Measurements from ENCODE around the gene LDB2.
"Not testable (repeated sequence)": the region's sequence is repeated elsewhere in the genome, so short reads cannot be mapped to it uniquely, and the experiment has no call there.

The LDB2 gene

GRCh38 chr4:16532240-16532970 is 366.0 kb downstream of the LDB2 start:
- Histone ChIP-seq H3K9ac (ENCODE audit: low read depth in 1 of 2, low read length in 2 of 2) (no peak overlapping the region), H3K27ac (ENCODE audit: low read depth in 2 of 2, low read length in 2 of 2) (no peak overlapping the region), H3K27me3 (ENCODE audit: control insufficient read depth in 2 of 2, insufficient read depth in 2 of 2, low read length in 2 of 2) (no peaks in the 10 kb centered on the region), H3K36me3 (ENCODE audit: control insufficient read depth in 2 of 2, insufficient read depth in 2 of 2, low read length in 2 of 2) (no peaks in the 10 kb centered on the region), H3K9me3 (ENCODE audit: control insufficient read depth in 2 of 2, low read length in 2 of 2) (no peaks in the 10 kb centered on the region), H3K4me1 (ENCODE audit: control insufficient read depth in 2 of 2, insufficient read depth in 2 of 2, low read length in 2 of 2) (no peaks in the 10 kb centered on the region), H3K4me3 (ENCODE audit: low read length in 2 of 2) (no peak overlapping the region)

GRCh38 chr4:16530688-16531635 is 367.5 kb downstream of the LDB2 start:
- no peaks in the 10 kb centered on the region for H3K27me3 ChIP-seq (ENCODE audit: control insufficient read depth in 2 of 2, insufficient read depth in 2 of 2, low read length in 2 of 2)
- no peaks in the 10 kb centered on the region for H3K36me3 ChIP-seq (ENCODE audit: control insufficient read depth in 2 of 2, insufficient read depth in 2 of 2, low read length in 2 of 2)
- no peaks in the 10 kb centered on the region for H3K9me3 ChIP-seq (ENCODE audit: control insufficient read depth in 2 of 2, low read length in 2 of 2)
- H3K9ac ChIP-seq (ENCODE audit: low read depth in 1 of 2, low read length in 2 of 2) = no peak overlapping the region
- no peak overlapping the region for H3K4me3 ChIP-seq (ENCODE audit: low read length in 2 of 2)
- no peaks in the 10 kb centered on the region for H3K4me1 ChIP-seq (ENCODE audit: control insufficient read depth in 2 of 2, insufficient read depth in 2 of 2, low read length in 2 of 2)
- H3K27ac ChIP-seq (ENCODE audit: low read depth in 2 of 2, low read length in 2 of 2) = no peak overlapping the region

- no peaks in the 10 kb centered on the region for H3K27me3 ChIP-seq (ENCODE audit: control insufficient read depth in 2 of 2, insufficient read depth in 2 of 2, low read length in 2 of 2)
- H3K27ac ChIP-seq (ENCODE audit: low read depth in 2 of 2, low read length in 2 of 2) = no peak overlapping the region
- H3K36me3 ChIP-seq (ENCODE audit: control insufficient read depth in 2 of 2, insufficient read depth in 2 of 2, low read length in 2 of 2) = no peaks in the 10 kb centered on the region
- no peak overlapping the region for H3K9ac ChIP-seq (ENCODE audit: low read depth in 1 of 2, low read length in 2 of 2)
- H3K4me3 ChIP-seq (ENCODE audit: low read length in 2 of 2) = no peak overlapping the region
- H3K9me3 ChIP-seq (ENCODE audit: control insufficient read depth in 2 of 2, low read length in 2 of 2) = no peaks in the 10 kb centered on the region
- H3K4me1 ChIP-seq (ENCODE audit: control insufficient read depth in 2 of 2, insufficient read depth in 2 of 2, low read length in 2 of 2) = no peaks in the 10 kb centered on the region
Measured at GRCh38 chr4:16524911-16525554, 373.4 kb downstream of the LDB2 start.

- no peak overlapping the region for H3K4me3 ChIP-seq (ENCODE audit: low read length in 2 of 2)
- H3K4me1 ChIP-seq (ENCODE audit: control insufficient read depth in 2 of 2, insufficient read depth in 2 of 2, low read length in 2 of 2) = no peaks in the 10 kb centered on the region
- no peak overlapping the region for H3K27ac ChIP-seq (ENCODE audit: low read depth in 2 of 2, low read length in 2 of 2)
Measured at GRCh38 chr4:16524406-16524805, 374.0 kb downstream of the LDB2 start.

GRCh38 chr4:16523526-16523925 is 374.9 kb downstream of the LDB2 start:
- not testable (repeated sequence) for H3K9ac ChIP-seq (ENCODE audit: low read depth in 1 of 2, low read length in 2 of 2); H3K9me3 ChIP-seq (ENCODE audit: control insufficient read depth in 2 of 2, low read length in 2 of 2); H3K36me3 ChIP-seq (ENCODE audit: control insufficient read depth in 2 of 2, insufficient read depth in 2 of 2, low read length in 2 of 2); H3K27ac ChIP-seq (ENCODE audit: low read depth in 2 of 2, low read length in 2 of 2); H3K4me3 ChIP-seq (ENCODE audit: low read length in 2 of 2); H3K4me1 ChIP-seq (ENCODE audit: control insufficient read depth in 2 of 2, insufficient read depth in 2 of 2, low read length in 2 of 2); H3K27me3 ChIP-seq (ENCODE audit: control insufficient read depth in 2 of 2, insufficient read depth in 2 of 2, low read length in 2 of 2)

More at GRCh38 chr4:16524406-16524805, 374.0 kb downstream of the LDB2 start:
- no peaks in the 10 kb centered on the region for H3K36me3 ChIP-seq (ENCODE audit: control insufficient read depth in 2 of 2, insufficient read depth in 2 of 2, low read length in 2 of 2)
- no peaks in the 10 kb centered on the region for H3K27me3 ChIP-seq (ENCODE audit: control insufficient read depth in 2 of 2, insufficient read depth in 2 of 2, low read length in 2 of 2)
- no peak overlapping the region for H3K9ac ChIP-seq (ENCODE audit: low read depth in 1 of 2, low read length in 2 of 2)
- no peaks in the 10 kb centered on the region for H3K9me3 ChIP-seq (ENCODE audit: control insufficient read depth in 2 of 2, low read length in 2 of 2)

- Histone ChIP-seq H3K4me1 (ENCODE audit: control insufficient read depth in 2 of 2, insufficient read depth in 2 of 2, low read length in 2 of 2) (no peaks in the 10 kb centered on the region), H3K36me3 (ENCODE audit: control insufficient read depth in 2 of 2, insufficient read depth in 2 of 2, low read length in 2 of 2) (no peaks in the 10 kb centered on the region), H3K27me3 (ENCODE audit: control insufficient read depth in 2 of 2, insufficient read depth in 2 of 2, low read length in 2 of 2) (no peaks in the 10 kb centered on the region), H3K9me3 (ENCODE audit: control insufficient read depth in 2 of 2, low read length in 2 of 2) (no peaks in the 10 kb centered on the region), H3K4me3 (ENCODE audit: low read length in 2 of 2) (no peak overlapping the region), H3K9ac (ENCODE audit: low read depth in 1 of 2, low read length in 2 of 2) (no peak overlapping the region), H3K27ac (ENCODE audit: low read depth in 2 of 2, low read length in 2 of 2) (no peak overlapping the region)
Measured at GRCh38 chr4:16521156-16521915, 377.1 kb downstream of the LDB2 start.

- H3K4me3 ChIP-seq (ENCODE audit: low read length in 2 of 2) = no peak overlapping the region
Measured at GRCh38 chr4:16516796-16517439, 381.5 kb downstream of the LDB2 start.

GRCh38 chr4:16513876-16514275 is 384.6 kb downstream of the LDB2 start:
- Histone ChIP-seq H3K4me1 (ENCODE audit: control insufficient read depth in 2 of 2, insufficient read depth in 2 of 2, low read length in 2 of 2) (no peaks in the 10 kb centered on the region), H3K27ac (ENCODE audit: low read depth in 2 of 2, low read length in 2 of 2) (no peak overlapping the region), H3K4me3 (ENCODE audit: low read length in 2 of 2) (no peak overlapping the region), H3K9me3 (ENCODE audit: control insufficient read depth in 2 of 2, low read length in 2 of 2) (peaks cover 2 to 3% of the 10 kb centered on the region in 2 donors), H3K9ac (ENCODE audit: low read depth in 1 of 2, low read length in 2 of 2) (no peak overlapping the region), H3K36me3 (ENCODE audit: control insufficient read depth in 2 of 2, insufficient read depth in 2 of 2, low read length in 2 of 2) (no peaks in the 10 kb centered on the region), H3K27me3 (ENCODE audit: control insufficient read depth in 2 of 2, insufficient read depth in 2 of 2, low read length in 2 of 2) (no peaks in the 10 kb centered on the region)

More at GRCh38 chr4:16516796-16517439, 381.5 kb downstream of the LDB2 start:
- Histone ChIP-seq H3K9ac (ENCODE audit: low read depth in 1 of 2, low read length in 2 of 2) (no peak overlapping the region), H3K4me1 (ENCODE audit: control insufficient read depth in 2 of 2, insufficient read depth in 2 of 2, low read length in 2 of 2) (no peaks in the 10 kb centered on the region), H3K27ac (ENCODE audit: low read depth in 2 of 2, low read length in 2 of 2) (no peak overlapping the region), H3K36me3 (ENCODE audit: control insufficient read depth in 2 of 2, insufficient read depth in 2 of 2, low read length in 2 of 2) (no peaks in the 10 kb centered on the region), H3K9me3 (ENCODE audit: control insufficient read depth in 2 of 2, low read length in 2 of 2) (no peaks in the 10 kb centered on the region), H3K27me3 (ENCODE audit: control insufficient read depth in 2 of 2, insufficient read depth in 2 of 2, low read length in 2 of 2) (no peaks in the 10 kb centered on the region)

- H3K4me1 ChIP-seq (ENCODE audit: control insufficient read depth in 2 of 2, insufficient read depth in 2 of 2, low read length in 2 of 2) = no peaks in the 10 kb centered on the region
- no peak overlapping the region for H3K4me3 ChIP-seq (ENCODE audit: low read length in 2 of 2)
- no peaks in the 10 kb centered on the region for H3K36me3 ChIP-seq (ENCODE audit: control insufficient read depth in 2 of 2, insufficient read depth in 2 of 2, low read length in 2 of 2)
- no peak overlapping the region for H3K9ac ChIP-seq (ENCODE audit: low read depth in 1 of 2, low read length in 2 of 2)
- H3K27me3 ChIP-seq (ENCODE audit: control insufficient read depth in 2 of 2, insufficient read depth in 2 of 2, low read length in 2 of 2) = no peaks in the 10 kb centered on the region
- peaks cover 2 to 3% of the 10 kb centered on the region in 2 donors for H3K9me3 ChIP-seq (ENCODE audit: control insufficient read depth in 2 of 2, low read length in 2 of 2)
- no peak overlapping the region for H3K27ac ChIP-seq (ENCODE audit: low read depth in 2 of 2, low read length in 2 of 2)
Measured at GRCh38 chr4:16508968-16509367, 389.5 kb downstream of the LDB2 start.

All from mucosa of rectum (tissue), 2 donors.